GM19238 (cell line): ENCODE measurements around the gene UBN1.

Source experiments
- DNase-seq: peaks from one replicate; pipeline ENCODE4 v3.0.0; 2011; ENCODE audit warnings: low spot score; ENCODE audit not compliant: insufficient read length

The UBN1 gene

GRCh38 chr16:4902038-4902437, 54.8 kb downstream of the UBN1 start:
- no peak for DNase-seq

GRCh38 chr16:4904108-4904941, 57.0 kb downstream of the UBN1 start:
- no peak for DNase-seq

- DNase-seq, result no peak
Observed at GRCh38 chr16:4904942-4905615, 57.8 kb downstream of the UBN1 start.

- no peak for DNase-seq
Observed at GRCh38 chr16:4908854-4909401, 61.6 kb downstream of the UBN1 start.

GRCh38 chr16:4909825-4910224, 62.5 kb downstream of the UBN1 start:
- DNase-seq, result no peak

- DNase-seq, result no peak
Observed at GRCh38 chr16:4910828-4911227, 63.5 kb downstream of the UBN1 start.

- DNase-seq, result no peak
Observed at GRCh38 chr16:4911970-4912386, 64.7 kb downstream of the UBN1 start.

- no peak for DNase-seq
Observed at GRCh38 chr16:4913130-4913773, 66.0 kb downstream of the UBN1 start.

- DNase-seq, result no peak
Observed at GRCh38 chr16:4913774-4914525, 66.7 kb downstream of the UBN1 start.

GRCh38 chr16:4914528-4915225, 67.4 kb downstream of the UBN1 start:
- no peak for DNase-seq

GRCh38 chr16:4915226-4915761, 68.0 kb downstream of the UBN1 start:
- DNase-seq, result no peak

GRCh38 chr16:4917117-4917516, 69.8 kb downstream of the UBN1 start:
- DNase-seq, result no peak

GRCh38 chr16:4918781-4919251, 71.5 kb downstream of the UBN1 start:
- DNase-seq, result no peak

GRCh38 chr16:4920826-4921225, 73.5 kb downstream of the UBN1 start:
- DNase-seq, result no peak

- DNase-seq, result no peak
Observed at GRCh38 chr16:4922721-4923342, 75.6 kb downstream of the UBN1 start.

GRCh38 chr16:4923853-4924252, 76.6 kb downstream of the UBN1 start:
- DNase-seq, result no peak

GRCh38 chr16:4924593-4925292, 77.5 kb downstream of the UBN1 start:
- DNase-seq, result no peak

- no peak for DNase-seq
Observed at GRCh38 chr16:4925293-4925607, 78.0 kb downstream of the UBN1 start.

- no peak for DNase-seq
Observed at GRCh38 chr16:4925791-4926190, 78.5 kb downstream of the UBN1 start.
